Measurements from ENCODE around the gene ATXN1. TPM values are rescaled to one million over a fixed set of nuclear protein-coding genes. Genes with fewer than 3 reads are reported as not detected.

Gene ATXN1
- total and polyA plus RNA-seq, 2 of the 13 experiments (the other 11 are each of a cell fraction or from before 2014, with no cell fraction given): 20.7 to 39.5 TPM

DNA sequence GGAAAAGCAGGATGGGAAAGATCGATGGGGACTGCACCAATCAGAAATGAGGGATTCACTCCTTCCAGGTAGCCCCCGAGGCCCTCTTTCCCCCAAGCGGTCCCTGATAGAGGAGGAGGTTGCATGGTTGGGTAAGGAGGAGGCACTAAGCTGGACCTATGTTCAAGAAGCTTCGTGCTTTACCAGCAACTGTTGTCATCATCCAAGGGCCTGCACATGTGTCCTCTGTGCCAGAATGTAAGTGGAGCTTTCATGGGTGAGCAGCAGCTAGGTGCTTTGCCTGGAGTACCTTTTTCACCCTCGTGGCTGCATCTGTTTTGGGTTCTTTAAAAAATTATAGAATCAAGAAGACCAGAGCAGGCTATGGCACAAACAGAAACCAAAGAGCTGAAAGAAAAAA, 468.8 kb downstream of the ATXN1 start:
- Histone ChIP-seq H3K4me2 (ENCODE audit: low read depth, low read length) (no peak overlapping the region), H3K4me3 (replicated peaks in 1 of 3; ENCODE audit: insufficient read depth in 1 of 3, low read depth in 2 of 3, low read length in 3 of 3) (no peak overlapping the region), H3K79me2 (ENCODE audit: insufficient read depth, low read length) (no peaks in the 10 kb centered on the region), H2AFZ (ENCODE audit: low read length) (no peak overlapping the region), H3K36me3 (replicated peaks in 1 of 2; ENCODE audit: control insufficient read depth in 1 of 2, insufficient read depth in 2 of 2, low read length in 2 of 2) (no peaks in the 10 kb centered on the region), H3K27ac (ENCODE audit: extremely low read length, insufficient read depth, low read length) (no peak overlapping the region), H3K9me3 (ENCODE audit: low read length) (no peaks in the 10 kb centered on the region), H4K20me1 (ENCODE audit: insufficient read depth, low read length) (no peaks in the 10 kb centered on the region), H3K27me3 (ENCODE audit: control insufficient read depth in 1 of 2, insufficient read depth in 2 of 2, low read length in 2 of 2) (peaks cover 4 to 20% of the 10 kb centered on the region in 2 experiments; a peak in 3 of 5 replicates), H3K9ac (ENCODE audit: insufficient read depth, low read depth, low read length) (no peak overlapping the region), H3K4me1 (ENCODE audit: insufficient read depth, low read length) (peaks cover 6% of the 10 kb centered on the region; the same call in 1 of the 2 replicates)
- no peak for TF ChIP-seq DNMT3B (CRISPR knock-in tag; conservative IDR thresholded peaks at IDR 0.05)
- TF ChIP-seq ZNF543 (CRISPR knock-in tag; IDR thresholded peaks at IDR 0.05): no peak
- no peak for TF ChIP-seq ZNF619 (CRISPR knock-in tag; IDR thresholded peaks at IDR 0.05)
- TF ChIP-seq HOXA5 (CRISPR knock-in tag; IDR thresholded peaks at IDR 0.05): no peak
- no peak for TF ChIP-seq MBD4 (IDR thresholded peaks at IDR 0.05; ENCODE audit: borderline replicate concordance, low read length)
- TF ChIP-seq ZNF44 (CRISPR knock-in tag; IDR thresholded peaks at IDR 0.05): no peak
- TF ChIP-seq, protein P1, sequence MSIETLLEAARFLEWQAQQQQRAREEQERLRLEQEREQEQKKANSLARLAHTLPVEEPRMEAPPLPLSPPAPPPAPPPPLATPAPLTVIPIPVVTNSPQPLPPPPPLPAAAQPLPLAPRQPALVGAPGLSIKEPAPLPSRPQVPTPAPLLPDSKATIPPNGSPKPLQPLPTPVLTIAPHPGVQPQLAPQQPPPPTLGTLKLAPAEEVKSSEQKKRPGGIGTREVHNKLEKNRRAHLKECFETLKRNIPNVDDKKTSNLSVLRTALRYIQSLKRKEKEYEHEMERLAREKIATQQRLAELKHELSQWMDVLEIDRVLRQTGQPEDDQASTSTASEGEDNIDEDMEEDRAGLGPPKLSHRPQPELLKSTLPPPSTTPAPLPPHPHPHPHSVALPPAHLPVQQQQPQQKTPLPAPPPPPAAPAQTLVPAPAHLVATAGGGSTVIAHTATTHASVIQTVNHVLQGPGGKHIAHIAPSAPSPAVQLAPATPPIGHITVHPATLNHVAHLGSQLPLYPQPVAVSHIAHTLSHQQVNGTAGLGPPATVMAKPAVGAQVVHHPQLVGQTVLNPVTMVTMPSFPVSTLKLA (IDR thresholded peaks at IDR 0.05): no peak
- no peak for TF ChIP-seq ZKSCAN8 (CRISPR knock-in tag; IDR thresholded peaks at IDR 0.05; ENCODE audit: borderline replicate concordance)
- no peak for TF ChIP-seq MAFF (IDR thresholded peaks at IDR 0.05; ENCODE audit: low read depth, low read length)
- TF ChIP-seq, protein P2, sequence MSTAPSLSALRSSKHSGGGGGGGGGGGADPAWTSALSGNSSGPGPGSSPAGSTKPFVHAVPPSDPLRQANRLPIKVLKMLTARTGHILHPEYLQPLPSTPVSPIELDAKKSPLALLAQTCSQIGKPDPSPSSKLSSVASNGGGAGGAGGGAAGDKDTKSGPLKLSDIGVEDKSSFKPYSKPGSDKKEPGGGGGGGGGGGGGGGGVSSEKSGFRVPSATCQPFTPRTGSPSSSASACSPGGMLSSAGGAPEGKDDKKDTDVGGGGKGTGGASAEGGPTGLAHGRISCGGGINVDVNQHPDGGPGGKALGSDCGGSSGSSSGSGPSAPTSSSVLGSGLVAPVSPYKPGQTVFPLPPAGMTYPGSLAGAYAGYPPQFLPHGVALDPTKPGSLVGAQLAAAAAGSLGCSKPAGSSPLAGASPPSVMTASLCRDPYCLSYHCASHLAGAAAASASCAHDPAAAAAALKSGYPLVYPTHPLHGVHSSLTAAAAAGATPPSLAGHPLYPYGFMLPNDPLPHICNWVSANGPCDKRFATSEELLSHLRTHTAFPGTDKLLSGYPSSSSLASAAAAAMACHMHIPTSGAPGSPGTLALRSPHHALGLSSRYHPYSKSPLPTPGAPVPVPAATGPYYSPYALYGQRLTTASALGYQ (CRISPR knock-in tag; IDR thresholded peaks at IDR 0.05): no peak
- no peak for TF ChIP-seq ZNF780A (CRISPR knock-in tag; IDR thresholded peaks at IDR 0.05)
- intact Hi-C loops (cut with micrococcal nuclease; ENCODE audit: unreplicated experiment): no loop called here
- WGBS (ENCODE audit: low lambda C conversion rate): 31% methylated on average over 5 of the region's 5 CpGs
- no peak for FAIRE-seq
- ChIA-PET POLR2A (no interaction called here), CTCF (ENCODE audit: low intra/inter-chr PET ratio, low total read pairs) (no interaction called here)
- in situ Hi-C loops (cut with HindIII; ENCODE audit: extremely low pct_ligation_motif_present, low pct_unique_long_range_greater_than_20kb): no loop called here
- no TSS peak for BruUV-seq (replicated peaks)
- no peak for DNase-seq (ENCODE audit: low spot score)
- no peak for ATAC-seq
